K562 (cell line): Measurements from ENCODE around the gene CEACAM20. TPM values are rescaled to one million over a fixed set of nuclear protein-coding genes. Genes with fewer than 3 reads are reported as not detected.

ENCODE experiments used
- BCOR ChIP-seq: fragments of 450-650 bp; IDR thresholded peaks from 2 replicates; pipeline ENCODE4 v1.6.1; 2016
- CTBP1 ChIP-seq: fragments of 450-650 bp; IDR thresholded peaks from 2 replicates; pipeline ENCODE4 v1.6.1; 2016; ENCODE audit warnings: borderline replicate concordance
- CTCF ChIP-seq, 3 experiments: IDR thresholded peaks in 2 of 3; conservative IDR thresholded peaks in 1 of 3; 2 replicates each; pipeline ENCODE4 v1.5.1; 2011 to 2012; ENCODE audit warnings: low read length in 3 of 3, mild to moderate bottlenecking in 3 of 3, control low read depth in 2 of 3, improper control_type of control experiment in 1 of 3, inconsistent platforms in 1 of 3, low read depth in 1 of 3, mixed read lengths in 1 of 3, moderate library complexity in 1 of 3; ENCODE audit not compliant: insufficient read depth in 2 of 3
- JUND ChIP-seq, 2 experiments: IDR thresholded peaks; 2 replicates in 1 of 2; 3 replicates in 1 of 2; pipeline ENCODE4 v1.6.1; 2011; ENCODE audit warnings: borderline replicate concordance in 2 of 2, low read depth in 2 of 2, low read length in 2 of 2, improper control_type of control experiment in 1 of 2, missing biosample characterization in 1 of 2, missing genetic modification characterization in 1 of 2, missing genetic modification reagents in 1 of 2
- MCM3 ChIP-seq: fragments of 450-650 bp; IDR thresholded peaks from 2 replicates; pipeline ENCODE4 v1.6.1; 2016
- MTA3 ChIP-seq: fragments of 450-650 bp; formaldehyde crosslinking; IDR thresholded peaks from 2 replicates; pipeline ENCODE4 v1.6.1; 2017; ENCODE audit warnings: mild to moderate bottlenecking, borderline replicate concordance
- SAFB ChIP-seq: fragments of 200-400 bp; formaldehyde crosslinking; IDR thresholded peaks from 2 replicates; pipeline ENCODE4 v1.6.1; 2017; ENCODE audit warnings: low read depth, low read length, borderline replicate concordance
- SMAD4 ChIP-seq: fragments of 250-450 bp; sonication (Bioruptor Pico); conservative IDR thresholded peaks from 2 replicates; pipeline ENCODE4 v1.8.0; 2021; ENCODE audit warnings: inconsistent platforms, mild to moderate bottlenecking, moderate library complexity
- SMC3 ChIP-seq: conservative IDR thresholded peaks from 2 replicates; pipeline ENCODE4 v1.6.1; 2011; ENCODE audit warnings: low read depth, low read length, improper control_type of control experiment; ENCODE audit not compliant: insufficient read depth
- SOX6 ChIP-seq: fragments of 450-650 bp; IDR thresholded peaks from 2 replicates; pipeline ENCODE4 v1.6.1; 2014; ENCODE audit warnings: mild to moderate bottlenecking
- TEAD1 ChIP-seq, 2 experiments: fragments of 450-650 bp in 1 of 2; sonication (generic) in 1 of 2; formaldehyde crosslinking; IDR thresholded peaks; 2 replicates each; pipeline versions ENCODE4 v1.4.0 to v1.8.0; 2020 to 2022; ENCODE audit warnings: mild to moderate bottlenecking in 2 of 2, missing genetic modification reagents in 1 of 2
- XRCC5 ChIP-seq: fragments of 200-400 bp; formaldehyde crosslinking; IDR thresholded peaks from 2 replicates; pipeline ENCODE4 v1.6.1; 2017; ENCODE audit warnings: low read depth, mild to moderate bottlenecking, low read length
- polyA plus RNA-seq, 8 experiments: library from polyadenylated mRNA; depleted of rRNA in 4 of 8; stranded (reverse) in 5 of 8; unstranded in 3 of 8; fragments of >200 nt; fragmentation: Nextera tagmentation in 2 of 8; fragmentation: Illumina TruSeq in 1 of 8; extraction: Ambion mirVana in 2 of 8; extraction: Trizol in 1 of 8; gene quantifications; 2 replicates each; pipeline versions ENCODE4 v1.2.1 to v1.2.3, GENCODE V29; 2011 to 2014; ENCODE audit warnings: inconsistent platforms in 1 of 8, missing spikeins in 1 of 8
- total RNA-seq, 7 experiments: library from RNA; depleted of rRNA in 6 of 7; stranded (reverse); fragments of >200 nt in 6 of 7; fragmentation: Illumina TruSeq in 2 of 7; extraction: Trizol in 2 of 7; gene quantifications; 2 replicates each; pipeline versions ENCODE4 v1.2.1 to v1.2.3, GENCODE V29; 2011 to 2021; ENCODE audit warnings: low replicate concordance in 1 of 7
- TF ChIP-seq, protein P1 (sequence below): sonication (generic); formaldehyde crosslinking; IDR thresholded peaks from 2 replicates; pipeline ENCODE4 v1.5.0; 2020; ENCODE audit warnings: missing genetic modification reagents
- TF ChIP-seq, protein P2 (sequence below): fragments of 250-450 bp; sonication (Bioruptor Pico); IDR thresholded peaks from 2 replicates; pipeline ENCODE4 v1.8.0; 2022; ENCODE audit warnings: inconsistent platforms
- TF ChIP-seq, protein P3 (sequence below), 2 experiments: fragments of 450-650 bp; formaldehyde crosslinking in 1 of 2; IDR thresholded peaks; 2 replicates each; pipeline versions ENCODE4 v1.4.0 to v1.6.1; 2014 to 2020; ENCODE audit warnings: mild to moderate bottlenecking in 2 of 2, borderline replicate concordance in 1 of 2, low read depth in 1 of 2

CEACAM20 gene
- total and polyA plus RNA-seq, 9 of the 15 experiments (the other 6 are each of a cell fraction or from before 2014, with no cell fraction given) = not detected

- TF ChIP-seq TEAD1 (CRISPR knock-in tag; IDR thresholded peaks at IDR 0.05) = 0 out of 4 replicates have a peak, but pooled peaks of 1 of the 2 experiments have one; percentile 26
- no peak for TF ChIP-seq SAFB
- TF ChIP-seq MCM3 = no peak
- TF ChIP-seq CTCF (IDR thresholded peaks at IDR 0.05 in 2 of 3, conservative IDR thresholded peaks at IDR 0.05 in 1 of 3; ENCODE audit: insufficient read depth in 2 of 3, low read depth in 1 of 3, low read length in 3 of 3) = peak; percentile 82 to 96 (median 87)
- TF ChIP-seq, protein P1, sequence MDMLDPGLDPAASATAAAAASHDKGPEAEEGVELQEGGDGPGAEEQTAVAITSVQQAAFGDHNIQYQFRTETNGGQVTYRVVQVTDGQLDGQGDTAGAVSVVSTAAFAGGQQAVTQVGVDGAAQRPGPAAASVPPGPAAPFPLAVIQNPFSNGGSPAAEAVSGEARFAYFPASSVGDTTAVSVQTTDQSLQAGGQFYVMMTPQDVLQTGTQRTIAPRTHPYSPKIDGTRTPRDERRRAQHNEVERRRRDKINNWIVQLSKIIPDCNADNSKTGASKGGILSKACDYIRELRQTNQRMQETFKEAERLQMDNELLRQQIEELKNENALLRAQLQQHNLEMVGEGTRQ (CRISPR knock-in tag) = no peak
- TF ChIP-seq CTBP1 = peak; percentile 91
- peak; percentile 50; the same call in 1 of the 2 replicates for TF ChIP-seq SOX6
- peak; percentile 32; the same call in 1 of the 2 replicates for TF ChIP-seq JUND (IDR thresholded peaks at IDR 0.05; ENCODE audit: borderline replicate concordance, low read depth, low read length)
- peak; percentile 48; the same call in 1 of the 3 replicates for TF ChIP-seq JUND (tag; IDR thresholded peaks at IDR 0.05; ENCODE audit: borderline replicate concordance, low read depth, low read length)
- TF ChIP-seq XRCC5 = peak; percentile 54; the same call in 1 of the 2 replicates
- peak; percentile 36; the same call in 1 of the 2 replicates for TF ChIP-seq SMC3
- TF ChIP-seq MTA3 = peak; percentile 20; the same call in 1 of the 2 replicates
- TF ChIP-seq, protein P2, sequence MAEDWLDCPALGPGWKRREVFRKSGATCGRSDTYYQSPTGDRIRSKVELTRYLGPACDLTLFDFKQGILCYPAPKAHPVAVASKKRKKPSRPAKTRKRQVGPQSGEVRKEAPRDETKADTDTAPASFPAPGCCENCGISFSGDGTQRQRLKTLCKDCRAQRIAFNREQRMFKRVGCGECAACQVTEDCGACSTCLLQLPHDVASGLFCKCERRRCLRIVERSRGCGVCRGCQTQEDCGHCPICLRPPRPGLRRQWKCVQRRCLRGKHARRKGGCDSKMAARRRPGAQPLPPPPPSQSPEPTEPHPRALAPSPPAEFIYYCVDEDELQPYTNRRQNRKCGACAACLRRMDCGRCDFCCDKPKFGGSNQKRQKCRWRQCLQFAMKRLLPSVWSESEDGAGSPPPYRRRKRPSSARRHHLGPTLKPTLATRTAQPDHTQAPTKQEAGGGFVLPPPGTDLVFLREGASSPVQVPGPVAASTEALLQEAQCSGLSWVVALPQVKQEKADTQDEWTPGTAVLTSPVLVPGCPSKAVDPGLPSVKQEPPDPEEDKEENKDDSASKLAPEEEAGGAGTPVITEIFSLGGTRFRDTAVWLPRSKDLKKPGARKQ (CRISPR knock-in tag) = no peak
- peak; percentile 61 for TF ChIP-seq SMAD4 (CRISPR knock-in tag)
- no peak for TF ChIP-seq BCOR
- TF ChIP-seq, protein P3, sequence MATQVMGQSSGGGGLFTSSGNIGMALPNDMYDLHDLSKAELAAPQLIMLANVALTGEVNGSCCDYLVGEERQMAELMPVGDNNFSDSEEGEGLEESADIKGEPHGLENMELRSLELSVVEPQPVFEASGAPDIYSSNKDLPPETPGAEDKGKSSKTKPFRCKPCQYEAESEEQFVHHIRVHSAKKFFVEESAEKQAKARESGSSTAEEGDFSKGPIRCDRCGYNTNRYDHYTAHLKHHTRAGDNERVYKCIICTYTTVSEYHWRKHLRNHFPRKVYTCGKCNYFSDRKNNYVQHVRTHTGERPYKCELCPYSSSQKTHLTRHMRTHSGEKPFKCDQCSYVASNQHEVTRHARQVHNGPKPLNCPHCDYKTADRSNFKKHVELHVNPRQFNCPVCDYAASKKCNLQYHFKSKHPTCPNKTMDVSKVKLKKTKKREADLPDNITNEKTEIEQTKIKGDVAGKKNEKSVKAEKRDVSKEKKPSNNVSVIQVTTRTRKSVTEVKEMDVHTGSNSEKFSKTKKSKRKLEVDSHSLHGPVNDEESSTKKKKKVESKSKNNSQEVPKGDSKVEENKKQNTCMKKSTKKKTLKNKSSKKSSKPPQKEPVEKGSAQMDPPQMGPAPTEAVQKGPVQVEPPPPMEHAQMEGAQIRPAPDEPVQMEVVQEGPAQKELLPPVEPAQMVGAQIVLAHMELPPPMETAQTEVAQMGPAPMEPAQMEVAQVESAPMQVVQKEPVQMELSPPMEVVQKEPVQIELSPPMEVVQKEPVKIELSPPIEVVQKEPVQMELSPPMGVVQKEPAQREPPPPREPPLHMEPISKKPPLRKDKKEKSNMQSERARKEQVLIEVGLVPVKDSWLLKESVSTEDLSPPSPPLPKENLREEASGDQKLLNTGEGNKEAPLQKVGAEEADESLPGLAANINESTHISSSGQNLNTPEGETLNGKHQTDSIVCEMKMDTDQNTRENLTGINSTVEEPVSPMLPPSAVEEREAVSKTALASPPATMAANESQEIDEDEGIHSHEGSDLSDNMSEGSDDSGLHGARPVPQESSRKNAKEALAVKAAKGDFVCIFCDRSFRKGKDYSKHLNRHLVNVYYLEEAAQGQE (IDR thresholded peaks at IDR 0.05; ENCODE audit: borderline replicate concordance) = peak; percentile 38; the same call in 1 of the 2 replicates
- TF ChIP-seq, protein P3 (CRISPR knock-in tag; IDR thresholded peaks at IDR 0.05; ENCODE audit: low read depth) = no peak
These were observed 22.8 kb upstream of the CEACAM20 start (continued) for GRCh38 chr19:44552324-44552723.
